Measurements from ENCODE around the gene MYO16. TPM values are rescaled to one million over a fixed set of nuclear protein-coding genes. Genes with fewer than 3 reads are reported as not detected.

The MYO16 gene
- total RNA-seq, 1 donor from 2014 or later: not detected

DNA sequence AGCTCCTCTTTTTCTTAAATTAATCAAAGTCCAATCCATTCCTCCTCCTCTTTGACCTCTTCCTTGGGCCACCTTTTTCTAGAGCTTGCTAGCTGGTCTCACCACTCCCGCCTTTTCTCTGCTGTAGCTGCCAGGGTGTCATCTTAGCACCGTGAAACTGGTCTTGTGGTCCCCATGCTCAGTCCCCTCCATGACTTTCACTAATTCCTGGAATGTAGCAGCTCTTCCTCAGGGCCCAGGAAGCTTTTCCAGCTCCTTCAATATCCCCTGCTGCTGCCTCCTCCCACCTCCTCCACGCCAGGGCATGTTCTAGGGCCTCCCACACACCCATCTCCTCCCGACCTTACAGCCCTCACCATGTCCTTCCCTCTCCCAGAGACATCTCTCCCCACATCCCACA is 222.2 kb downstream of the MYO16 start:
- no peak overlapping the region for H3K4me3 ChIP-seq (ENCODE audit: low read depth, low read length)
- FAIRE-seq (no peak), DNase-seq (ENCODE audit: low read depth) (no peak)
- TF ChIP-seq, protein P1, sequence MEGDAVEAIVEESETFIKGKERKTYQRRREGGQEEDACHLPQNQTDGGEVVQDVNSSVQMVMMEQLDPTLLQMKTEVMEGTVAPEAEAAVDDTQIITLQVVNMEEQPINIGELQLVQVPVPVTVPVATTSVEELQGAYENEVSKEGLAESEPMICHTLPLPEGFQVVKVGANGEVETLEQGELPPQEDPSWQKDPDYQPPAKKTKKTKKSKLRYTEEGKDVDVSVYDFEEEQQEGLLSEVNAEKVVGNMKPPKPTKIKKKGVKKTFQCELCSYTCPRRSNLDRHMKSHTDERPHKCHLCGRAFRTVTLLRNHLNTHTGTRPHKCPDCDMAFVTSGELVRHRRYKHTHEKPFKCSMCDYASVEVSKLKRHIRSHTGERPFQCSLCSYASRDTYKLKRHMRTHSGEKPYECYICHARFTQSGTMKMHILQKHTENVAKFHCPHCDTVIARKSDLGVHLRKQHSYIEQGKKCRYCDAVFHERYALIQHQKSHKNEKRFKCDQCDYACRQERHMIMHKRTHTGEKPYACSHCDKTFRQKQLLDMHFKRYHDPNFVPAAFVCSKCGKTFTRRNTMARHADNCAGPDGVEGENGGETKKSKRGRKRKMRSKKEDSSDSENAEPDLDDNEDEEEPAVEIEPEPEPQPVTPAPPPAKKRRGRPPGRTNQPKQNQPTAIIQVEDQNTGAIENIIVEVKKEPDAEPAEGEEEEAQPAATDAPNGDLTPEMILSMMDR (IDR thresholded peaks at IDR 0.05; ENCODE audit: insufficient read depth, low read length, severe bottlenecking): no peak
- H3K36me3 ChIP-seq (ENCODE audit: control insufficient read depth, insufficient read depth, low read length): no peaks in the 10 kb centered on the region
- H3K27me3 ChIP-seq (ENCODE audit: control insufficient read depth, insufficient read depth, low read length): no peaks in the 10 kb centered on the region

DNA sequence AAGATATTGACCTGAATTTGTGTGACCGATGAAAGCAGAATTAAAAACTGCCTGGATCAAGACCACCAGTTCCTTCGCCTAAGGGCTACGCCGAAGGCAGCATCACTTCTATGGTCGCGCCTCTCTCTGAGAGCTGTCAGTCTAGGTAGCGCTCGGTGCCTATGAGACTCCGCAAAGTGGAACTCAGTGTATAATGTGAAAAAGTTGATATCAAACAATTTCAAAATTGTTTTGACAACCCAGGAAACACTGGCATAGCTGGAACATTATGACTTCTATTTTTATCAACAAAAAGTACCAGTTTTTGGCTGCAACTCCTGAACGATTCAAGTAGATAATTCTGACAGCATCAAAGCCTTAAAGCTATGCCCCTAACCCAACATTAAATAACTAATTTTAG is 223.6 kb downstream of the MYO16 start:
- TF ChIP-seq, protein P1 (IDR thresholded peaks at IDR 0.05; ENCODE audit: insufficient read depth, low read length, severe bottlenecking): no peak
- Histone ChIP-seq H3K36me3 (ENCODE audit: control insufficient read depth, insufficient read depth, low read length) (no peaks in the 10 kb centered on the region), H3K4me3 (ENCODE audit: low read depth, low read length) (no peak overlapping the region), H3K27me3 (ENCODE audit: control insufficient read depth, insufficient read depth, low read length) (no peaks in the 10 kb centered on the region)
- no peak for DNase-seq (ENCODE audit: low read depth)
- no peak for FAIRE-seq

DNA sequence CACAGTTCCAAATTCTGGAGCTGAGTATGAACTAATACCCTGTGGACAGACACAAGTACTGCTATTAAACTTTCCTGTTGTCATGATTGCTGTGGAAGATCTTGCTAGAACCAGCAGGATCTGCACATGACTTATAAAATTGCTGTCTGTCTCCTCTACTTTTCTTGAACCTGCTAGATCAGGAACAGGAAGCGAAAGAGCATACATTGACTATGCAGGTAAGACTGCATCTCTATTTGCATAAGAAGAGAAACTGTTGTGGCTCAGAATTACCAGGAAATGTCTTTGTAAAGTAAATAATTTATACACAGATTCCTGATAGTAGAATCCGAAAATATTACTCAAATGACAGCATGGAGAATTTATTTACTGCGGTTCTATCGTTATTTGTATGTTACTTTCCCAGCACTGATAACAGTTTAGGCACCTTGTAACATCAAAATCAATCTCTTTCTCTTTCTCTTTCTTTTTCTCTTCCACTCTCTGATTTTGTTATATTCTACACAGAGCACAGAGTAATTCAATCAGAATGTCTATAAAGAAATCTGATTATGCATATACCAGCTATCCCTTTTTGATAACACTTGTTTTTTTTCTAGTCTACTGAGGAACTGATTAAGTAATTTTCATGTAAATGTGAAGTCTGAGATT is 226.5 kb downstream of the MYO16 start:
- DNase-seq (ENCODE audit: low read depth) (no peak), FAIRE-seq (no peak)
- TF ChIP-seq, protein P1 (IDR thresholded peaks at IDR 0.05; ENCODE audit: insufficient read depth, low read length, severe bottlenecking): no peak
- H3K36me3 ChIP-seq (ENCODE audit: control insufficient read depth, insufficient read depth, low read length): no peaks in the 10 kb centered on the region
- no peak overlapping the region for H3K4me3 ChIP-seq (ENCODE audit: low read depth, low read length)
- no peaks in the 10 kb centered on the region for H3K27me3 ChIP-seq (ENCODE audit: control insufficient read depth, insufficient read depth, low read length)

DNA sequence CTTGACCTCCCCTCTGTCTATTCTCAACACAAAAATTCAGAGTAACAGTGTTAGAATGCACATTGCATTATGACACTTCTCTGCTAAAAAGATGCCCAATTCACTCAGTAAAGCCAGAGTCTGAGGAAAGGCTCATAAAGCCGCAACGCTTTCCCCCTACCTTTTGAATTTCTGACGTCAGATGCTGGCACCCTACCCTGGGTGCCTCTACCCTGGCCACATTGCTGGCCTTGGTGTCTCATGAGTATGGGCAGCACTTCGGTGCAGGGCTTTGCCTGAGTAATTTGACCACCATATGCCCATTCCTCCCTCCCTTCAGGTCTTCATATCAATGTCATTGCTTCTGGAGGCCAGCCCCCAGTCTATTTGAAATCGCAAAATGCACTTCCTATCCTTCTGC is 229.3 kb downstream of the MYO16 start:
- FAIRE-seq: no peak
- TF ChIP-seq, protein P1 (IDR thresholded peaks at IDR 0.05; ENCODE audit: insufficient read depth, low read length, severe bottlenecking): no peak
- DNase-seq (ENCODE audit: low read depth): no peak

DNA sequence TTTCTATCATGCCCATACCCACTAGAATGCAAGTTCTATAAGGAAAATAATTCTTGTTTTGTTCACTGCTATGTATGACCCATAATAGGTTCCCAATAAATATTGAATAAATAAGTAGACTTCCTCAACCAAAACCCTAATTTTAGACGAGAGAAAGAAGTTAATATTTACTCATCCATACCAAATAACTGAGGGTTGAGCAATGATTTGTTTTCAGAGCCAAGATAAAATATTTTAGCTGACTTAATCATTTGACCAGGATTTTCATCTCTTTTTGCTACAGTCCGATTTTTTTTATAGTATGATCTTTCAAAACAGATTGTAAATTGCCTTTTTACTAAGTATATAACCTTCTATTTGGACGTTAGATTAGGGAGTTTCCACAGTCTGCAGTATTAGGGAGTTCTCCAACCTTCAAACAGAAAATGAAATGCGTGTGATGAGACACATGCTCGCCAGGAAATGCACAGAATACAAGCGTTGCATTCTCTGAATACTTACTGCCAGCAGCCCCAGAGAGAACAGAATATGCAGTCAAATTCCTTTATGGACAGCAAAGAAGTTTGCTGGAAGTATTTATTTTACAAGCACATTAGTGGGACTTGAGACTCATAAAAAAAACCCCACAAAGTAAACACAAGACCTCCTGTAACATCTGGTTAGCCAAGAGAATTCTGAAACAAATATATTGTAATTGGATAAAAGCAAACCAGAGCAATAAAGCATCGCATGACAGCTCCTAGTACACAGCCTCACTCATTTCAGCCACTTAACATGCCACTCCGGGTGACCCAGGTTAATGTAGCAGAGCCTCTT is 230.0 kb downstream of the MYO16 start:
- H3K4me3 ChIP-seq (ENCODE audit: low read depth, low read length): no peak overlapping the region
- DNase-seq (ENCODE audit: low read depth): peak; percentile 4
- H3K36me3 ChIP-seq (ENCODE audit: control insufficient read depth, insufficient read depth, low read length): no peaks in the 10 kb centered on the region
- no peaks in the 10 kb centered on the region for H3K27me3 ChIP-seq (ENCODE audit: control insufficient read depth, insufficient read depth, low read length)
- TF ChIP-seq, protein P1 (IDR thresholded peaks at IDR 0.05; ENCODE audit: insufficient read depth, low read length, severe bottlenecking): no peak
- FAIRE-seq: no peak

More for the DNA sequence above, 229.3 kb downstream of the MYO16 start:
- Histone ChIP-seq H3K4me3 (ENCODE audit: low read depth, low read length) (no peak overlapping the region), H3K27me3 (ENCODE audit: control insufficient read depth, insufficient read depth, low read length) (no peaks in the 10 kb centered on the region), H3K36me3 (ENCODE audit: control insufficient read depth, insufficient read depth, low read length) (no peaks in the 10 kb centered on the region)
